ENCODE measurements around the gene EXOC4. TPM values are rescaled to one million over a fixed set of nuclear protein-coding genes. Genes with fewer than 3 reads are reported as not detected.

The EXOC4 gene
- total and polyA plus RNA-seq, 9 donors: 26.8 to 80.5 (median 70.7) TPM

DNA sequence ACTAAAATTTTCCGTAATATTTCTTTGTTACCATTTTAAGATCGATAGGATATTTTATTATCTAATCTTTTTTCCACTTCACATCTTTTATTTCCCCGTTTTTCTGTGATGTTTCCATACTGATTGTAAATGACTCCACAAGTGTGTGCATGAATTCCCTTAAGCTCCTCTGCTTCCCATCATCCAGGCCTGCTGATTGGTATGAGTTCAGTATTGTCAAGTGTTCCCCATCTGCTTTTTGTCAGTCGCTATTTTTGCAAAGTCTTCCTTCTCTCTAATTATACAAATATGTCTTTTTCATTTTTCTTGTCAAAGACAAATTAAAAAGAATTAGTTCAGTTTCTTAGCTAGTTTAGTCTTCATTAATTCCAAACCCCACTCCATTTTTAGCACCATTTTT, 184.7 kb downstream of the EXOC4 start:
- Histone ChIP-seq H3K27ac (no peak overlapping the region), H3K4me3 (no peak overlapping the region), H3K36me3 (no peaks in the 10 kb centered on the region), H3K27me3 (no peaks in the 10 kb centered on the region), H3K4me1 (ENCODE audit: insufficient read depth) (peaks cover 3% of the 10 kb centered on the region), H3K9me3 (no peaks in the 10 kb centered on the region)
- intact Hi-C loops (cut with DNase I): no loop called here
- WGBS, 3 donors: 74 to 96% (median 89%) methylated on average over 4 of the region's 4 CpGs
- no peak for TF ChIP-seq EP300 (IDR thresholded peaks at IDR 0.05)
- TF ChIP-seq, protein P1, sequence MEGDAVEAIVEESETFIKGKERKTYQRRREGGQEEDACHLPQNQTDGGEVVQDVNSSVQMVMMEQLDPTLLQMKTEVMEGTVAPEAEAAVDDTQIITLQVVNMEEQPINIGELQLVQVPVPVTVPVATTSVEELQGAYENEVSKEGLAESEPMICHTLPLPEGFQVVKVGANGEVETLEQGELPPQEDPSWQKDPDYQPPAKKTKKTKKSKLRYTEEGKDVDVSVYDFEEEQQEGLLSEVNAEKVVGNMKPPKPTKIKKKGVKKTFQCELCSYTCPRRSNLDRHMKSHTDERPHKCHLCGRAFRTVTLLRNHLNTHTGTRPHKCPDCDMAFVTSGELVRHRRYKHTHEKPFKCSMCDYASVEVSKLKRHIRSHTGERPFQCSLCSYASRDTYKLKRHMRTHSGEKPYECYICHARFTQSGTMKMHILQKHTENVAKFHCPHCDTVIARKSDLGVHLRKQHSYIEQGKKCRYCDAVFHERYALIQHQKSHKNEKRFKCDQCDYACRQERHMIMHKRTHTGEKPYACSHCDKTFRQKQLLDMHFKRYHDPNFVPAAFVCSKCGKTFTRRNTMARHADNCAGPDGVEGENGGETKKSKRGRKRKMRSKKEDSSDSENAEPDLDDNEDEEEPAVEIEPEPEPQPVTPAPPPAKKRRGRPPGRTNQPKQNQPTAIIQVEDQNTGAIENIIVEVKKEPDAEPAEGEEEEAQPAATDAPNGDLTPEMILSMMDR (IDR thresholded peaks at IDR 0.05): no peak
- no peak for TF ChIP-seq POLR2A (IDR thresholded peaks at IDR 0.05)
- DNase-seq: no peak

DNA sequence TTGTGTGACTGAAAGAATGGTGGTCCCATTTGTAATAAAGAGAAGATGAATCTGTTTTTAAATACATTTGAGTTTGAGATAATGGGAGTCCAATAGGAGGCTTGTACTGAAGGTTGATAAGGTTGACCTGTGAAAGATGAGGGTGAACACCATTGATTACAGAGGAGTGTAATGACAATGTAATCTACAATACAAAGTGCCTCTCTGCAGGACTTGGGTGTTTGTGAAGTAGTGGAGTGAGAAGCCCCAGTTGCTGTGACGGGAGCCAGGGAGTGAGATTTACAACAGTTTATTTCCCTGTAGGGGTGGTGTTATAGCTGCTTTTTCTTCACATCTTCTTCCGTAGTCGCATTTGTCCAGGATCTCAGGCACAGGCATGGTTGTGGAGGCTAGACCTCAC, 189.9 kb downstream of the EXOC4 start:
- 96 to 98% (median 96%) methylated on average over 3 of the region's 3 CpGs for WGBS, 3 donors
- H3K27me3 ChIP-seq: no peaks in the 10 kb centered on the region
- no peaks in the 10 kb centered on the region for H3K36me3 ChIP-seq
- TF ChIP-seq EP300 (IDR thresholded peaks at IDR 0.05) (no peak), POLR2A (IDR thresholded peaks at IDR 0.05) (no peak)
- TF ChIP-seq, protein P1 (IDR thresholded peaks at IDR 0.05): no peak
- H3K27ac ChIP-seq: no peak overlapping the region
- DNase-seq: no peak
- no peaks in the 10 kb centered on the region for H3K9me3 ChIP-seq
- intact Hi-C loops (cut with DNase I): no loop called here
- no peak overlapping the region for H3K4me3 ChIP-seq
- no peaks in the 10 kb centered on the region for H3K4me1 ChIP-seq (ENCODE audit: insufficient read depth)

DNA sequence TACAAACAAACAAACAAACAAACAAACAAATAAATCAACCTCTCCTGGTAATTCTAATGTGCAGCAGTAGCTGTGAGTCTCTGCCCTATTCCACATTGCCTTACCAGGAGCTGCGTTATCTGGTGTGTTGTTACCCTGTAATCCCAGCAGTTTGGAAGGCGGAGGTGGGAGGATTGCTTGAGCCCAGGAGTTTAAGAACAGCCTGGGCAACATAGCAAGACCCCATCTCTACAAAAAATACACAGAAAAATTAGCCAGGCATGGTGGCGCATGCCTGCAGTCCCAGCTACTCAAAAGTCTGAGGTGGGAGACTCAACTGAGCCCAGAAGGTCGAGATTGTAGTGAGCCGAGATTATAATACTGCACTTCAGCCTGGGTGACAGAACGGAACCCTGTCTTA, 192.7 kb downstream of the EXOC4 start:
- no peaks in the 10 kb centered on the region for H3K9me3 ChIP-seq
- 92 to 97% (median 94%) methylated on average over 6 of the region's 6 CpGs for WGBS, 3 donors
- H3K4me3 ChIP-seq: no peak overlapping the region
- no peaks in the 10 kb centered on the region for H3K36me3 ChIP-seq
- no peak for DNase-seq
- H3K4me1 ChIP-seq (ENCODE audit: insufficient read depth): no peaks in the 10 kb centered on the region
- no peaks in the 10 kb centered on the region for H3K27me3 ChIP-seq
- H3K27ac ChIP-seq: no peak overlapping the region
- intact Hi-C loops (cut with DNase I): no loop called here
- TF ChIP-seq, protein P1 (IDR thresholded peaks at IDR 0.05): no peak
- TF ChIP-seq EP300 (IDR thresholded peaks at IDR 0.05): no peak
- no peak for TF ChIP-seq POLR2A (IDR thresholded peaks at IDR 0.05)

DNA sequence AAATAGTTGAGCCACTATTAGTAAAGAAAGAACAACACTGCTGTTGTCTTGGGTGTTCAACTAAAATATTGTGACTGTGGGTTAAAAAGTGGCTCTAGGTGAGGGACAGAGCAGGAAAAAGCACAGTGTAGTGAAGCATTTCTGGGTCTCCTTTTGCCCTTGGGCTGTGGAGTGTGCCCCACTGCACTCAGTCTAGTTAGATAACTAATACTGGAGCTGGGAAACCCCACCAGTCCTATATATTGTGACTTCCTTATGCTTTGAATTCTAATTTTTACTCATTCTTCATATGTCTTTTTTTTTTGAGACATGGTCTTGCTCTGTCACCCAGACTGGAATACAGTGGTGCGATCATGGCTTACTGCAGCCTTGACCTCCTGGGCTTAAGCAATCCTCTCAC, 195.1 kb downstream of the EXOC4 start:
- no peak for DNase-seq
- Histone ChIP-seq H3K27ac (no peak overlapping the region), H3K4me3 (no peak overlapping the region), H3K9me3 (no peaks in the 10 kb centered on the region), H3K36me3 (no peaks in the 10 kb centered on the region), H3K4me1 (ENCODE audit: insufficient read depth) (peaks cover 1% of the 10 kb centered on the region), H3K27me3 (no peaks in the 10 kb centered on the region)
- WGBS, 3 donors: 97 to 100% (median 98%) methylated on average over 1 of the region's 1 CpG
- TF ChIP-seq POLR2A (IDR thresholded peaks at IDR 0.05) (no peak), EP300 (IDR thresholded peaks at IDR 0.05) (no peak)
- TF ChIP-seq, protein P1 (IDR thresholded peaks at IDR 0.05): no peak
- intact Hi-C loops (cut with DNase I): no loop called here

DNA sequence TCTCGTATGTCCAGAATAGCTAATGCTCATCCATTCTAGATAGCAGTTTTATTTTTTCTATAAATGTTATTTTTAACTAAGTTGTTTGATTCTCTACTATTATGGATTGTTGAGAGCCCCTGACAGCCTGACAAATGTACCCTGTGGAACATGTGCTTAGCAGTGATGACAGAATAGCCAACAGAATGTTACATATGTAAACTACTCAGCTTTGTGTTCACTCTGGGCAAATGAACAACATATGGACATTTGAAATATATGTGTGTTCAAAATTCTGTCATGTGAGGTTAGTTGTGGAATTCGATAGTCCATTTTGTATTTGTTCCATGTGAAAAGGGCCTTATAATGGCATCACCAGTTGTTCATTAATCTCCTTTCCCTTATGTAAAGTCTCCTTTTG, 199.7 kb downstream of the EXOC4 start:
- Histone ChIP-seq H3K36me3 (no peaks in the 10 kb centered on the region), H3K27me3 (no peaks in the 10 kb centered on the region), H3K9me3 (no peaks in the 10 kb centered on the region), H3K4me1 (ENCODE audit: insufficient read depth) (peaks cover 1% of the 10 kb centered on the region), H3K27ac (no peak overlapping the region), H3K4me3 (no peak overlapping the region)
- 97 to 98% (median 98%) methylated on average over 2 of the region's 2 CpGs for WGBS, 3 donors
- intact Hi-C loops (cut with DNase I): no loop called here
- DNase-seq: no peak
- no peak for TF ChIP-seq EP300 (IDR thresholded peaks at IDR 0.05)
- TF ChIP-seq, protein P1 (IDR thresholded peaks at IDR 0.05): no peak
- TF ChIP-seq POLR2A (IDR thresholded peaks at IDR 0.05): no peak

Measured in ovary (tissue), 9 donors.